Sciatic nerve (tissue), 2 donors: ENCODE results near the gene MTPN. TPM values are rescaled to one million over a fixed set of nuclear protein-coding genes. Genes with fewer than 3 reads are reported as not detected.

Source experiments
- ATAC-seq: fragments of 200-7000 bp; cut with Tn5 transposase; one replicate; pipeline ENCODE4 v1.9.1; 2020; ENCODE audit warnings: mild to moderate bottlenecking, moderate library complexity
- DNase-seq: peaks from one replicate; pipeline ENCODE4 v3.0.0-alpha.2; 2020; ENCODE audit warnings: low spot score
- intact Hi-C: fragments of 100-400 bp; cut with DNase I; formaldehyde crosslinking; loops from one replicate; pipeline ENCODE4 v1.14.2; 2022
- total RNA-seq: library from RNA; stranded (reverse); fragmentation: NEBNext Ultra II Directional; extraction: Animal tissue kit (Norgen Biotek cat#: 25700); gene quantifications from one replicate; pipeline ENCODE4 v1.2.1, GENCODE V29; 2021
- donor health status: DM: no; HTN: no; CAD: no.
- donor health status: DM: no; HTN: no; CAD: no.

The MTPN gene
- total RNA-seq, 1 donor from 2014 or later, result 114 TPM

GRCh38 chr7:135934651-135935050 lies 42.5 kb downstream of the MTPN start:
- ATAC-seq (no peak), DNase-seq (no peak)
- intact Hi-C loops, result no loop called here

GRCh38 chr7:135933509-135934188 lies 43.5 kb downstream of the MTPN start:
- DNase-seq (no peak), ATAC-seq (no peak)
- intact Hi-C loops, result no loop called here

GRCh38 chr7:135932131-135932530 lies 45.0 kb downstream of the MTPN start:
- ATAC-seq, result no peak
- intact Hi-C loops, result no loop called here
- DNase-seq, result no peak

- intact Hi-C loops, result no loop called here
- no peak for DNase-seq
- no peak for ATAC-seq
Measured at GRCh38 chr7:135930565-135931461, 46.3 kb downstream of the MTPN start.

GRCh38 chr7:135929722-135930141 lies 47.4 kb downstream of the MTPN start:
- DNase-seq, result no peak
- no peak for ATAC-seq
- intact Hi-C loops, result no loop called here

- ATAC-seq, result no peak
- DNase-seq, result no peak
- intact Hi-C loops, result no loop called here
Measured at GRCh38 chr7:135929249-135929648, 47.9 kb downstream of the MTPN start.

- intact Hi-C loops, result no loop called here
- no peak for ATAC-seq
- no peak for DNase-seq
Measured at GRCh38 chr7:135928136-135928535, 49.0 kb downstream of the MTPN start.

- no peak for ATAC-seq
- DNase-seq, result no peak
- intact Hi-C loops, result no loop called here
Measured at GRCh38 chr7:135925210-135925609, 51.9 kb downstream of the MTPN start.

GRCh38 chr7:135924302-135924701 lies 52.9 kb downstream of the MTPN start:
- intact Hi-C loops, result no loop called here
- DNase-seq (no peak), ATAC-seq (no peak)

GRCh38 chr7:135922263-135922662 lies 54.9 kb downstream of the MTPN start:
- ATAC-seq (no peak), DNase-seq (no peak)
- intact Hi-C loops, result no loop called here

GRCh38 chr7:135920478-135920877 lies 56.7 kb downstream of the MTPN start:
- DNase-seq (no peak), ATAC-seq (no peak)
- intact Hi-C loops, result no loop called here

- ATAC-seq (no peak), DNase-seq (no peak)
- intact Hi-C loops, result no loop called here
Measured at GRCh38 chr7:135919071-135919841, 57.9 kb downstream of the MTPN start.

GRCh38 chr7:135918134-135918533 lies 59.0 kb downstream of the MTPN start:
- no peak for DNase-seq
- ATAC-seq, result no peak
- intact Hi-C loops, result no loop called here

GRCh38 chr7:135917721-135918120 lies 59.4 kb downstream of the MTPN start:
- no peak for DNase-seq
- ATAC-seq, result no peak
- intact Hi-C loops, result no loop called here

- intact Hi-C loops, result no loop called here
- ATAC-seq (no peak), DNase-seq (no peak)
Measured at GRCh38 chr7:135914346-135914745, 62.8 kb downstream of the MTPN start.

GRCh38 chr7:135913404-135913803 lies 63.8 kb downstream of the MTPN start:
- DNase-seq, result no peak
- intact Hi-C loops, result no loop called here
- no peak for ATAC-seq

- intact Hi-C loops, result no loop called here
- no peak for ATAC-seq
- DNase-seq, result no peak
Measured at GRCh38 chr7:135911099-135911498, 66.1 kb downstream of the MTPN start.

- ATAC-seq (no peak), DNase-seq (no peak)
- intact Hi-C loops, result no loop called here
Measured at GRCh38 chr7:135910393-135911036, 66.6 kb downstream of the MTPN start.

GRCh38 chr7:135905858-135906257 lies 71.3 kb downstream of the MTPN start:
- ATAC-seq, result no peak
- no peak for DNase-seq
- intact Hi-C loops, result no loop called here
